ENCODE measurements around the gene MYLK4.
A peak's percentile ranks its signal among the peaks of the same experiment; 100 is the strongest.

Gene MYLK4

DNA sequence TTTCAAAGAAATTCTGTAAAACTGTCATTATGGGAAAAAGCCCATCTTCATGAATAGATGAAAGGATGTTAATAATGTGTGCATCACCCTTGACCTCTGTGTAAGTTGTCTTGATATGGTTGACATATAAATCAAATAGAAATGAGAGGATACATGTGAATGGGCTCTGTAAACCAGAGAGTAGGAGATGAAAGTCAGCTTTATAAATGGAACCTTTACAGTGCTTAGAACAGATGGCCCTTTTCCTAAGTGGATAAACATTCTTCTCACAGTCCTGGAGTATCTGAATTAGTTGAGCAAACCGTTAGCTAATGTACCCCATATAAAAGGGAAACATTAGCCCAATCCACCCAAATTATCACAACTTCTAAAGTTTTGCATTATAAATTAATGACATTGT is 57.5 kb downstream of the MYLK4 start:
- no peak for DNase-seq

- no peak for DNase-seq
Measured at GRCh38 chr6:2688401-2689064, 62.2 kb downstream of the MYLK4 start.

DNA sequence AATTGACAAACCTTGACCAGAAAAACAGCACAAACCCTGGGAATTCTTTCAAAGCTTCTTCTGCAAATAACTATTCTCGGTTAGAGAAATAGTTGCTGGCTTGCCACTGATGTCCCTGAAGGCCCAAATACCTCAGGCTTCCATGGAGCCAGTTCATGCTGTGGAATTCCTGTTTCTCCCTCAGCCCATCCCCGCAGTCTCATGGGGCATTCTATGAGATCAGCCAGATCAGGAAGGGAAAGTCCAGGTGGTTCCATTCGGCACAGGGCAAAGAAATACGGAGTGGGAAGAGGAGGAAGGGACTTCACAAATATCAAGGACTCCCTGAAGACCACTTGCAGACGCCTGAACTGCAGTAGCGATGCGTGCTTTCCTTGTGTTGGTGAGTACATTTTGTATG is 63.3 kb downstream of the MYLK4 start:
- DNase-seq = no peak

DNA sequence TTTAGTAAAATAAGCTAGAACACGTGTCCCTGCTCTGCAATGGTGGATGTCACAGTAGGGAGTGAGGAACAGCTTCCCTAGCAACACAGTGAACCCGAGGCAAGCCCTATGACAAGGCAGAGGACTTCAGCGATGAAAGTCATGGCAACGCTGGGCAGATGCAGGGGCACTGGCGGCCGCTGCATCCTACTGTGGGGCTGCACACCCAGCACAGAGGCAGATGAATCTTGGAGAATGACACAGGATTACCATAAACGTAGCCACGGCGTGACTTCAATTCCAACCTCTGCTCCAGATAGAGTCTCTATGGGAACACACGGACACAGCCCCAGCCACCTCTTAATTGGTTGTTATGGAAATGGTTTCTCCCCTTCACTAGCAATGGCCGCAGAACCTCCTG is 64.2 kb downstream of the MYLK4 start:
- no peak for DNase-seq

DNA sequence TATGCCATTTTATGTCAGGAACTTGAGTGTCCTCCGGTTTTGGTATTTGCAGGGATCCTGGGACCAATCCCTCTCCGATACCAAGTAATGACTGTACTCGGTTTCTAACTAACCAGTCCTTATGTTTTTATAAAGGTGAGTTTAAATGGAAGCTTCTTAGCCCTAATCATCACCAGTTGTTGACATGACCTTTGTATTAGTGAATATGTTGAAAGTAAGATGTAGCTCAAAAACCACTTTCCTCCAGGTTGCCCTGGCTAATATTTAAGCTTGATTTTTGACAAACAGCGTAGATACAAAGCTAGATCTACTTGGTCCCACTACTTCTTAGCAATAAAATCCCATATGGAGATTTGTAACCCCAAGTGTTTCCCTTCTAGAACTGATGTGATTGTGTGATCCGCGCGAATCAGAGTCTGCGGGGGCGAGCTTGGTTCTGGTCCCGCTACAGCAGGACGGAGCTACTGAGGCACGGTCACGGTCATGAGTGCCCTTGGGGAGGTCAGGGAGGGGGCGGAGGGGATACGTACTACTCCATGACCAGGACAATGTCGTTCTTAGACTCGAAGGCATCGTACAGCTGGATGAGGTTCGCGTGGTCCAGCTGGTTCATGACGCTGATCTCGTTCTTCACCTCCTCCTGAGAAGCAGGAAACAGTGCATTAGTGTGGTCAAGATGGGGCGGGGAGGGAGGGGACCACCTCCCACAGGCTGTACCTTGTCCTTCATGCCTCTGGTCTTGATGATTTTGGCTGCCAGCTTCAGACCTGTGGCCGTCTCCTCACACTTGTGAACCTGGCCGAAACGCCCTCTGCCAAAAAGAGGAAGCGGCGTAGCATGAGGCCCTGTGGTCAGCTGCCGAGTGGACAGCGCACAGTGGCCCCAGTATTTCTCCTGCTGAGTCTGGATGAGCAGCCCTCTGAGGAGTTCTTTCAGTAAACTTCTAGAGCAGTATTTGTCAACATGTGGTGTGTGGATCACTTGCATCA is 65.7 kb downstream of the MYLK4 start:
- DNase-seq = no peak

DNA sequence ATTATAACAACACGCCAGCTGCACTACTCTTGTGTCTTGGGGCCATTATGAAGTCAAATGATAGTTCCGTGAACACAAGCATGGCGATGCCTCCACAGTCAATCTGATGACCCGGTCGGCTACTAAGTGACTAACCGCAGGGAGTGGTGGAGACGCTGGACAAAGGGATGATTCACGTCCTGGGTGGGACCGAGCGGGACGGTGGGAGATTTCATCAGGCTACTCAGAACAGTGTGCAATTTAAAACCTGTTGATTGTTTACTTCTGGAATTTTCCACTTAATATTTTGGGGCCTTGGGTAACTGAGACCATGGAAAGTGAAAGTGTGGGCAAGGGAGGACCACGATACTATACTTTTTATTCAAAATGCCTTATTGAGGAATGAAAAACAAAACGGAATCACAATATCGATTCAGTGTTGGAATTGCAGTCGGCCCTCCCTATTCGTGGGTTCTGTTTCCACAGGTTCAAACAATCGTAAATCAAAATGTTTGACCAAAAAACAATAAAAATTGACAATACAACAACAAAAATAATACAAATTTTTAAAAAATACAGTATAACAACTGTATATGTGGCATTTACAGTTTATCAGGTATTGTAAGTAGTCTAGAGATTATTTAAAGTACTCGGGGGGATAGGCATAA is 66.5 kb downstream of the MYLK4 start:
- no peak for DNase-seq

- DNase-seq = no peak
Measured at GRCh38 chr6:2680264-2680922, 70.3 kb downstream of the MYLK4 start.

DNA sequence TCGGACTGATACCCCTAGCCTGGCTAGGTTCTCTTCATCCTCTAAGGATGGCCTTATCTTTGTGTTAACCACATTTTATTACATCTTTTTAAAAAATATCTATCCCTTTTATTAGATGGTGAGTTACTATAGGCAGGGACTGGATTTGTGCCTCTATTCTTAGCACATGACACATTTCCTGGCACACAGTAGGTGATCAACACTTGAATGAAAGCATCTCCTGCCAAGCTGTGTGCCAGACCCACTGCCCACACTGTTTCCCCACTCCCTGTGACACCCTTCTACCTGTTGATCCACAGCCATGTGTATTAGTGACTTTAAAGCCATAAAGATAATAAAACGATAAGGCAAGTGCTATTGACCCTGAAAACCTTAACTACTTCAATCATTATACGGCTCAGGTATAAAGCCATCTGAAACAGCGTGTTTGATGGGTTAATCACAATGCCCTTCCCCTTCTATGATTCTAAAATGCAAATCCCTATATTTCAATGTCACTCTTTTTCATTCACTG is 73.6 kb downstream of the MYLK4 start:
- no peak for DNase-seq

DNA sequence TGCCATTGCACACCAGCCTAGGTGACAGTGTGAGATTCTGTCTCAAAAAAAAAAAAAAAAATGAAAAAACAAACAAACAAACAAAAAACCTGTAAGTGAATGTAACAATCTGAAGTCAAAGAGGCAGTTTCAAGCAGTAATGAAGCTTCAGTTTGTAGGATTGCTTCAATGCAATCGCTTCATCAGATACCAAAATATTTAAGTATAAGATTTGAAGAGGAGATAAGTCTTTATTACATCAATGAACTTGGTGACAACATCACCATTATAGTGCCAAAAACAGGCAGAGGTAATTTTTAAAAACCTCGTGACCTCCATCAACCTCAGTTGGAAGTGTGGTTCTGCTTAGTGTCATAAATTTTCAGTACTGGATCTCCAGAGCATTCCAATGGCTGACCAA is 74.7 kb downstream of the MYLK4 start:
- no peak for DNase-seq

GRCh38 chr6:2674857-2675256 is 75.9 kb downstream of the MYLK4 start:
- no peak for DNase-seq

GRCh38 chr6:2669067-2669700 is 81.5 kb downstream of the MYLK4 start:
- DNase-seq = no peak

- no peak for DNase-seq
Measured at GRCh38 chr6:2667617-2668016, 83.1 kb downstream of the MYLK4 start.

DNA sequence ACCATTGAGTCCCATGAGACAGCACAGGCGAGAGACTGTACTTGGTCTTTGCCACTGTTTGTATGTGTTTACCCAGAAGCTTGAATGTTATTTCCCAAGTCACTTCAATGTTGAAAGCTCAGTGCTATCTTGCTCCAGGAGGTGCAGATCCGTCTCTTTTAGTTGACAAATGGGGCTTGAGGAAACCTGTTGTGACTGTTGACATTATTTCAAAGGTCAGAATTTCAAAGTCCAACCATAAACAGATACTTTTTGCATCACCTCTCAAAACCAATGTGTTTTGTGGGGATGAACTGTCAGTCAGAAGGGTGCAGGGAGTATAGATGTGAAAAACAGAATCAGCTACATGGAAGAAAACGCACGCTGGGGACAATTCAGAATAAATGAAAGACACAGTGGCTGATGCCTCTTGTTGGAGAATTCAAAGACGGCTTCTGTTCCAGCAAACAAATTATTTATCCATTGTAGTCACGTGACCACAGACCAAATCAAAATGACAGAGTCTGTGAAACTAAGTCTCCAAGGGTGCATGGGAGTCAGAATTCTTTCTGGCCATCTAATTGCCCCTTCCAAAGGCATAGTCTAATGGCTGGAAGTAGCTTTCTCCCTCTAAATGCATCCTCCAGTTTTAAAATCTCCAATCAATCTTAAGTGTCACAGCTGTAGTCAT is 83.7 kb downstream of the MYLK4 start:
- no peak for DNase-seq

DNA sequence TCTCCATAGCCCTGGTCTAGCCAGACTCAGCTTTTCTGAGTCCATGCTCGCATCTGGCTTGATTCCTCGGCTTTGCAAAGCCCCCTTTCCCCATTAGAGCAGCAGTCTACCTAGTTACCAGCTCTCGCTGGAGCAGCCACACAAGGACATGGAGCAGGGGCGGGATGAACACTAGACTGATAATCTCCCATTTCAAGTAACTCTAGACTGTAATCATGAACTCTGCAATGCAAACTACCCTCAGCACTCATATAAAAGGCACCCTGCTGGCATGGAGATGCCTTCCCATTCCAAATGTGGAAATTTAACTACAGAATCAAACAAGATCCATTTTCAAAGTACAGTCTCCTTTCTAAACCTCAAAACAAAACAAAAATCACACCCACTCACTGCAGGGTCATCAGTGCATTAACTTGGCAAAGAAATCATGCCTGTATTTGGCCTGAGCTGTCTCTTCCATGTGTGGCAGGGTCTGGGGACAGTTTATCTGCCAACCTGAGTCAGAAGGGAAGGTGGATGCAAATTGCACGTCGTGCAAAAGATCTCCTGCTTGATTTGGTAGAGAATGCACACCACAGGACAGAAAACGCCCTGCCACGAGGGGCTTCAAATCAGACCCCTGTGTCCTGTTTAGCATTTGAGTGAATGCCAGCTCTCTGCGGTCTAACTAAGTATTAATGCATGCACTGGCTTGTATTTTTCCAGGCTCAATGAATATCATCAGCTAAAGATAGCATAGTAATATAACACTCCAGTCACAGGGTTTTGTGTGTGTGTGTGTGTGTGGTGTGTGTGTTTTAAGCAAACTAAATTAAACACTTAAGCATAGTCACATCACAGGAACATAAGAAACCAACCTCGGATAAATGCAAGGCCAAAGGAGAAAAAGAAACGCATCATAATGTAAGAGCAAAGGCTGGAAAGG is 85.3 kb downstream of the MYLK4 start:
- DNase-seq = peak; percentile 8

DNA sequence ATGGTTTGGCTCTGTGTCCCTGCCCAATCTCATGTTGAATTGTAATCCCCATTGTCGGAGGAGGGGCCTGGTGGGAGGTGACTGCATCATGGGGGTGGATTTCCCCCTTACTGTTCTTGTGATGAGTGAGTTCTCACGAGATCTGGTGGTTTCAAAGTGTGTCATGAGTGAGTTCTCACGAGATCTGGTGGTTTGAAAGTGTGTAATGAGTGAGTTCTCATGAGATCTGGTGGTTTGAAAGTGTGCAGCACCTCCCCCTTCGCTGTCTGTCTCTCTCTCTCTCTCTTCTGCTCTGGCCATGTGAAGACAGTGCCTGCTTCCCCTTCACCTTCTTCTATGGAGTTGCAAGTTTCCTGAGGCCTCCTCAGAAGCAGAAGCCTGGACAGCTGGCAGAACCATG is 87.6 kb downstream of the MYLK4 start:
- no peak for DNase-seq

- DNase-seq = no peak
Measured at GRCh38 chr6:2661651-2662050, 89.1 kb downstream of the MYLK4 start.

DNA sequence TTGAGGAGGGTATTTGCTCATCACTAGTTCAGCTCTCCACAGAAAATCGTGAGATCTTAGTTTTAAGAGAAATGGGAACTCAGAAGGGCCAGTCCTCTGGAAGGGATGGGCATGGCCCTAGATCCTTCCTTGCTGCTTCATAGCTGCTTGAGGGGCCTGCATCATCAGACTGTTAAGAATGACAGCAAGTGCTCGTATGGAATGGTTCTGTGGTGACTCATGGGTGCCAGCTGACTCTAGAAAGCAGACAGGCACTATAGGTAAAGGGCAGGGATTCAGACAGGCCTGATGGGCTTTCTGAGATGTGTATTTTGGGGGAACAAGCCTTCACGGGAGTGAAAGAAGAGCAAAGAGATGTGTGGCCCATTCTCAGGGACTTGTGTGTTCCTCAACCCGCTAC is 90.8 kb downstream of the MYLK4 start:
- no peak for DNase-seq

GRCh38 chr6:2659381-2659780 is 91.3 kb downstream of the MYLK4 start:
- DNase-seq = no peak

- no peak for DNase-seq
Measured at GRCh38 chr6:2658788-2659187, 91.9 kb downstream of the MYLK4 start.

GRCh38 chr6:2656460-2657079 is 94.2 kb downstream of the MYLK4 start:
- no peak for DNase-seq

Data from NCI-H2171 (cell line).